Choroid plexus epithelial cell (primary cell): ENCODE measurements around the gene AKT1S1.

ENCODE experiments used
- DNase-seq: peaks from one replicate; pipeline ENCODE4 v3.0.0-alpha.2; 2010; ENCODE audit warnings: low read depth
- H3K4me3 ChIP-seq: 2 replicates; pipeline ENCODE4 v1.5.1; 2011; ENCODE audit warnings: low read depth, mild to moderate bottlenecking, control low read depth, low read length, moderate library complexity
- TF ChIP-seq, protein P1 (sequence below): conservative IDR thresholded peaks from 2 replicates; pipeline ENCODE4 v1.5.1; 2011; ENCODE audit warnings: low read depth, mild to moderate bottlenecking, control low read depth, inconsistent platforms, low read length, moderate library complexity

The AKT1S1 gene

DNA sequence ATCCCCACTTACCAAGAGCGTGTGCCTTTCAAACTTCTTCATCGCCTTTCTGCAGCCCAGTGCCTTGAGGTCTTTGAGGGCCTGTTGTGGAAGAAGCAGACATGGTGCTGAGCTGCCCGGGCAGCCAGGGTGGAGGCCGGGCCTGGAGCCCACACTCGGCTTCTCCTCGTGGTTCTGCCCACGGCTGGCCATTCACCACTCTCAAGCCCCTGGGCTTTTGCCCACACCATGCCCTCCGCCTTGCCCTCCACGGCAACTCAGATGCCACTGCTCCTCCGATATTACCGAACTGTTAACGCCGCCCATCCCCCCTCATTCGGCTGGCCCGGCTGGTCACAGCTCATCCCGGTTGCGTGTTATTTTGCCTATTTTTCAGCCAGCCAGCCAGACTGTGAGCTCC is 14.2 kb upstream of the AKT1S1 start:
- TF ChIP-seq, protein P1, sequence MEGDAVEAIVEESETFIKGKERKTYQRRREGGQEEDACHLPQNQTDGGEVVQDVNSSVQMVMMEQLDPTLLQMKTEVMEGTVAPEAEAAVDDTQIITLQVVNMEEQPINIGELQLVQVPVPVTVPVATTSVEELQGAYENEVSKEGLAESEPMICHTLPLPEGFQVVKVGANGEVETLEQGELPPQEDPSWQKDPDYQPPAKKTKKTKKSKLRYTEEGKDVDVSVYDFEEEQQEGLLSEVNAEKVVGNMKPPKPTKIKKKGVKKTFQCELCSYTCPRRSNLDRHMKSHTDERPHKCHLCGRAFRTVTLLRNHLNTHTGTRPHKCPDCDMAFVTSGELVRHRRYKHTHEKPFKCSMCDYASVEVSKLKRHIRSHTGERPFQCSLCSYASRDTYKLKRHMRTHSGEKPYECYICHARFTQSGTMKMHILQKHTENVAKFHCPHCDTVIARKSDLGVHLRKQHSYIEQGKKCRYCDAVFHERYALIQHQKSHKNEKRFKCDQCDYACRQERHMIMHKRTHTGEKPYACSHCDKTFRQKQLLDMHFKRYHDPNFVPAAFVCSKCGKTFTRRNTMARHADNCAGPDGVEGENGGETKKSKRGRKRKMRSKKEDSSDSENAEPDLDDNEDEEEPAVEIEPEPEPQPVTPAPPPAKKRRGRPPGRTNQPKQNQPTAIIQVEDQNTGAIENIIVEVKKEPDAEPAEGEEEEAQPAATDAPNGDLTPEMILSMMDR: no peak
- no peak for DNase-seq
- no peak overlapping the region for H3K4me3 ChIP-seq

DNA sequence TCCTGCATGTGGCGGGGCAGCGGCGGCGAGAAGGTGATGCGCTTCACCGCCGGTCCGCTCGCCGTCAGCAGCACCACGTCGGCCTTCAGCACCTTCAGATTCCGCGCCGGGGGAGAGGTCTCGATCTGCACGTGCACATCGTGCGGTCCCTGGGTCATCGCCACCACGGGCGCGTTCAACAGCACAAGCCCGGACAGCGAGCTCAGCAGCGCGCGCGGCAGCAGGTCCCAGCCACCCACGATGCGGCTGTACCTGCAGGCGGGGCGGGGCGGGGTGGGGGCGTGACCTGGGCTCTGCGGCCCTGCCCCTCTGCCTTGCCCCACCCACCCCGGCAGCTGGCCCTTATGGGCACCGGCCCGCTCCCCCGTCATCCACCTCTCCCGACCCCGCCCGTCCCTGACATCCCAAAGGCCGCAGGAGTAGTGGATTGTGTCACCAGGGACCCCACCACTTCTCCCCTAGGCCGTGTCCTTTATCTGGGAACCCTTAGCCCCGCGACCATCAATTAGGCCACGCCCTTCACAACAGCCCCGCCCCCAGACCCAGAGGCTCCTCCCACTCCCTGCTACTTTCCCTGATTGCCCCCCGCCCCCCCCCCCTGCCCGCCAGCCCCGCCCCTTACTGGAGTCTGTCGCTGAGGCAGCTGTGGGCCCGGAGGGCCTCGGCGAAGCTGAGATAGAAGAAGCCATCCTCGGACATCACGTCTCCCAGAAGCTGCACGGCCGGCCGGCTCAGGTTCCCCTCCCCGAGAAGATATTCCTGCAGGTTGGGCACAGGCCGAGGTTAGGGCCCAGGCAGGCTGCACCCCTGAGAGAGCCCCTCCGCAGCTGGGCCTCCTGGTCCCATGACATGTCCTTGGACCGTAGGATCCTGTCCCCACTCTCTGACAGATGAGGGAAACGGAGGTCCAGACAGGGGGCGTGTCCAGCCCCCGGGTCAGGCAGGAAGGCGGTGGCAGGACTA is 13.5 kb upstream of the AKT1S1 start:
- H3K4me3 ChIP-seq: peak overlapping the region; percentile 17
- no peak for DNase-seq
- TF ChIP-seq, protein P1: no peak

DNA sequence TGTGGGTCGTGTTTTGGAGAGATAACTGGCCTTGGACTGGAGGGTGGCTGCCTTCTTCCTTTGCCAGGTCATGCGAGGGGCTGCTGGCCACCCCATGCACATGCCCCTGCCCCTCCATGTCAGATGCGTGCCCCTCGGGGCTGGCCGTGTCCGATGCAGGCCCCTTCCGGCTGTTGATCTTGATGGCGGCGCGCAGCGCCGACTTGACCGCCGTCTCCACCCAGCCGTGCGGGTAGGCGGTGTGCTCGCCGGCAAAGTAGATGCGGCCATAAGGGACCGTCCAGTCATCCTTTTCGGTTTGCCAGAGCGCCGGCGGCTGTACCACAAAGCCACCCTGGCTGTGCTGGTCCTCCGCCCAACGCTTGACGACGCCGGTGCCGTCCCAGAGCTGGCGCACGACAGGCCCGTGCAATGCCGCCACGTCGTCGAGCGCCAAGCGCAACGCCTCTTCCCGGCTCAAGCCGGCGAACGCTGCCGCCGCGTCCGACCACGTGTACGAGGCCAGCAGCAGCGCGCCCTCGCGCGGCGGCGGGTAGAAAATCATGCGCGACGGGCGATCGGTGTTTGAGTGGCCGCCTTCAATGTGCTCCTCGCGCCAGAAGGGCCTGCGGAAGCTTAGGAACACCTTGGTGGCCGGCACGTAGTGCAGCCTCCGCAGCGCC is 12.7 kb upstream of the AKT1S1 start:
- peak; percentile 78 for DNase-seq
- TF ChIP-seq, protein P1: peak; percentile 73
- H3K4me3 ChIP-seq: peak overlapping the region; percentile 17

DNA sequence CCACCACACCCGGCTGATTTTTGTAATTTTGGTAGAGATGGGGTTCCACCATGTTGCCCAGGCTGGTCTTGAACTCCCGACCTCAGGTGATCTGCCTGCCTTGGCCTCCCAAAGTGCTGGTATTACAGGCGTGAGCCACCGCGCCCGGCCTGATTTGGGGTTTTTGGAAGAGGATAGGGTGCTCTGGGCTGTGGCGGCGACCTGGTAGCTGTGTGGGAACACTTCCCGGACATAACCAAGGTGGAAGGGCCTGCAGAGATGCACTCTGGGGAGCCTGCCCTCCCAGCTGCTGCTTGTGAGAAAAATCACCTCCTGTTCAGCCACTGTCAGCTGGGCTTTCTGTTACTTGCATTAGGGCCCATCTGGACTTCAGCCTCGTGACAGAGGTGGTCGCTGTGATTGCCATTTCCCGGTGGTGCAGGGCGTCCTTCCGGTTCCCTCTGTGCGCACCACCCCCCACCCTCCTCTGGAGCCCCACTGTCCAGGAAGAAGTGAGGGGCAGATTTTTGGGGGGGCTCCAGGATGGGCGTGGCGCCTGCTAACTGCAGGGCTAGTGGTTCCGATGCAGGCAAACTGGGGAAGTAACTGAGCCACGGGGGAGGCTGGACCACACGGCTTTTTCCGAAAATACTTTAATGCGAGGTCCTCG is 12.0 kb upstream of the AKT1S1 start:
- TF ChIP-seq, protein P1: no peak
- no peak overlapping the region for H3K4me3 ChIP-seq
- DNase-seq: no peak

DNA sequence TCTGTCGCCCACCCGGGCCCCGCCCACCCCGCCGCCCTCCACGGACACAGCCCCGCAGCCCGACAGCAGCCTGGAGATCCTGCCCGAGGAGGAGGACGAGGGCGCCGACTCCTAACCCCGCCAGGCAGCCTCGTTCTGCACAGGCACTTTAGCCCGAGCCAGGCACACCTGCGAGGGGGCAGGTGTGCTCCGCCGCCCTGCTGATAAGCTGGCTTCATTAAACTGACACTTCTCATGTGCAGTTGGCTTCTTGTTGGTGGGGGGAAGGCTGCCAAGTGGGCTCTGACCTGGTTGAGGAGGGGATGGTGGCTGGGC is 11.3 kb upstream of the AKT1S1 start:
- TF ChIP-seq, protein P1: no peak
- no peak overlapping the region for H3K4me3 ChIP-seq
- no peak for DNase-seq

DNA sequence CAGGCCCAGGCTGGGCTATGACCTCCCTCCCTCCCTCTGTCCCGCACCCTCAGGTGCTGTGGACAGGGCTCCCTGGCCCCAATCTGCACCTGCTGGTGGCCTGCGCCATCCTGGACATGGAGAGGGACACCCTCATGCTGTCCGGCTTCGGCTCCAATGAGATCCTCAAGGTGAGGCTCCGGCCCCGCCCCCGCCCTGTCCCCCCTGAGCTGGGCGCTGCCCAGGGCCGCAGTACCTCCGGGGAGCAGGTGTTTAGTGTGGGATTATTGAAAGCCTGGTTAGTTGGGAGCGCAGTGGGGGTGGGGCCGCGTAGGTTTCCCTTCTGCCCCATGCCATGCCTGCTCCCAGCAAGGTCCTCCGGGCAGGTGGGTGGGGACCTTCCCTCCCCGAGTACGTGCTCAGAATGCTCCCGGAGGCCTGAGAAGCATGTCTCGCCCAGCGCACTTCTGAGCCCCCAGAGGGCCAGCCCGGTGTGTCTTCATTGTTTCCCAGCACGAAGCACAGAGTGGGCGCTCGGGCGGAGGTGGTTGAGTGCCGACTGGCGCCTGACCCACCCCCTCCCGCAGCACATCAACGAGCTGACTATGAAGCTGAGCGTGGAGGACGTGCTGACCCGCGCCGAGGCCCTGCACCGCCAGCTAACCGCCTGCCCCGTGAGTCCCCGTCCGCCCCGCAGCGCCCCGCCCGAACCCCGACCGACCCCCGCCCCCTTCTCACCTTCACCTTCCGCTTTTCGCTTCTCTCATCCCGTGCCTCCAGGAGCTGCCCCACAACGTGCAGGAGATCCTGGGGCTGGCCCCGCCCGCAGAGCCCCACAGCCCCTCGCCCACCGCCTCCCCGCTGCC is 10.7 kb upstream of the AKT1S1 start:
- TF ChIP-seq, protein P1: no peak
- no peak for DNase-seq
- H3K4me3 ChIP-seq: no peak overlapping the region
